ENCODE measurements around the gene FAIM2.

The FAIM2 gene

DNA sequence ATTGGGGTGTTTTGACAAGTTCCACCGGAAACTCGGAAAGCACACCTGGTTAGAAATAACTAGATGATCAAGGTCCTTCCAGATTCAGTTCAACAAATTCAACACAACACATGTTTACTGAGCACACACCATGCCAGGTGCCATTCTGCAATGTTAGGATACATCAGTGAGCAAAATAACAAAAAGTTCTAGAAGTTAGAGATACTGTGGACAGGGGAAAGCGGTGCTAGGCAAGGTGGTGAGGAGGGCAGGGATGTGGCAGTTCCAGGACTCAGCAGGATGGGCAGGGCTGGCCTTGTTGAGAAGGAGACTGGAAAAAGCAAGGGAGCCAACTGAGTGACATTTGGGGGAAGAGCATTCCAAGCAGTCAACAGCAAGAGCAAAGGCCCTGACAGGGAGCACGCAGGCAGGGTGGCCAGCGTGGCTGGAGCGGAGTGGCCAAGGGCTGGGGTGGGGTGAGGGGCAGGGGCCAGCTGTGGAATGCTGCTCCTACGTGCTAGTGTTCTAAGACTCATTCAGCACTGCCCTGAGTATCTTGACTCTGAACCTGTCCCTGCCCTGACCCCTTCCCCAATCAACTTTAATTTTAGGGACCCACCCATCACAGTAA, 19.4 kb upstream of the FAIM2 start:
- no peak overlapping the region for H3K4me3 ChIP-seq (ENCODE audit: low read depth, low read length)
- no peak for DNase-seq (ENCODE audit: low read depth)
- TF ChIP-seq, protein P1, sequence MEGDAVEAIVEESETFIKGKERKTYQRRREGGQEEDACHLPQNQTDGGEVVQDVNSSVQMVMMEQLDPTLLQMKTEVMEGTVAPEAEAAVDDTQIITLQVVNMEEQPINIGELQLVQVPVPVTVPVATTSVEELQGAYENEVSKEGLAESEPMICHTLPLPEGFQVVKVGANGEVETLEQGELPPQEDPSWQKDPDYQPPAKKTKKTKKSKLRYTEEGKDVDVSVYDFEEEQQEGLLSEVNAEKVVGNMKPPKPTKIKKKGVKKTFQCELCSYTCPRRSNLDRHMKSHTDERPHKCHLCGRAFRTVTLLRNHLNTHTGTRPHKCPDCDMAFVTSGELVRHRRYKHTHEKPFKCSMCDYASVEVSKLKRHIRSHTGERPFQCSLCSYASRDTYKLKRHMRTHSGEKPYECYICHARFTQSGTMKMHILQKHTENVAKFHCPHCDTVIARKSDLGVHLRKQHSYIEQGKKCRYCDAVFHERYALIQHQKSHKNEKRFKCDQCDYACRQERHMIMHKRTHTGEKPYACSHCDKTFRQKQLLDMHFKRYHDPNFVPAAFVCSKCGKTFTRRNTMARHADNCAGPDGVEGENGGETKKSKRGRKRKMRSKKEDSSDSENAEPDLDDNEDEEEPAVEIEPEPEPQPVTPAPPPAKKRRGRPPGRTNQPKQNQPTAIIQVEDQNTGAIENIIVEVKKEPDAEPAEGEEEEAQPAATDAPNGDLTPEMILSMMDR (IDR thresholded peaks at IDR 0.05; ENCODE audit: insufficient read depth, low read depth, low read length, missing control alignments): no peak

DNA sequence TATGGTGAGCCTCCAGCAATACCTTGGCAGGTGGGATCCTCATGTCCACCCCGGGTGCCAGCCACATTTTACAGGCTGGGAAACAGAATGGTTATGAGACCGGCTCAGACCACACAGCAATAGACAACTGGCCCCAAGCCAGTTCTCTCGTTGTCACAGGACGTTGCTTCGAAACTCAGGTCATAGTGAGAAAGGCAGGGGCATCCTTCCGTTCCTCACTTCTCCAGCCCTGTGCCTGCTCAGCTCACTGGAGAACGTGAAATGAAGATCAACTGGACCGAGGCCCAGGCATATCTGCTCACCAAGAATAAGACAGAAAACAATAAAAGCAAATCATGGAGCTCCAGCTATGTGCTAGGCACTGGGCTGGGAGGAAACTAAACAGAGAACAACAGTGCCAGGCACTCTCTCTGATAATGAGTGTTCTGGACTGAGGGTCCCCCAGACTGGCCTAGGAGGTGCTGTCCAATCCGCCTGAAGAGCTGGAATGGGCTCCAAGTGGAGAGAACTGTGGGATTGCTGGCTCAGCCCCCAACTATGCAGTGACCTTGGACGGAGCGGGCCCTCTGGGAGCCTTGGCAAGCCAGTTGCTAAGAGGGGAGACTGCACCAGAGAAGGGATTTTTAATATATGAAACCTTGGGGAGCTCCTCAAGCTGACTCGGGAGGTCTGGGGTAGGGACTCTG, 18.8 kb upstream of the FAIM2 start:
- TF ChIP-seq, protein P1 (IDR thresholded peaks at IDR 0.05; ENCODE audit: insufficient read depth, low read depth, low read length, missing control alignments): no peak

DNA sequence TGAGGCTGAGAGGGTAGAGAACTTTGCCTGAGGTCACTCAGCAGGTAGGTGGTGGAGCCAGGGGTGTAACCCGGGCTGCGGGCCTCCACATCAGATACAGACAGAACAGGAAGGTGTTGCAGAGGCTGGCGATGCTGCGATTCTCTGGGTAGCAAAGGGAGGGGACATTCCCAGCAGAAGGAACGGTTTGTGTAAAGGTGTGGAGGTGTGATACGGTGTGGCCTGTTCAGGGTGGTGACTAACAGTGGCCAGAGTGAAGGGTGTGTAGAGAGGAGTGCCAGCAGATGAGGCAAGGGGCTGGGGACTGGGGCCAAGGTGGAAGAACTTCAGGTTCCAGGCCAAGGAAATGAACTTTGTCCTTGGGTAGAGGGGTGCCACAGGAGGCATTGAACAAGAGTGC, 18.2 kb upstream of the FAIM2 start:
- no peak overlapping the region for H3K4me3 ChIP-seq (ENCODE audit: low read depth, low read length)
- no peak for DNase-seq (ENCODE audit: low read depth)
- TF ChIP-seq, protein P1 (IDR thresholded peaks at IDR 0.05; ENCODE audit: insufficient read depth, low read depth, low read length, missing control alignments): no peak

More for the DNA sequence above, 18.8 kb upstream of the FAIM2 start:
- no peak overlapping the region for H3K4me3 ChIP-seq (ENCODE audit: low read depth, low read length)
- no peak for DNase-seq (ENCODE audit: low read depth)

DNA sequence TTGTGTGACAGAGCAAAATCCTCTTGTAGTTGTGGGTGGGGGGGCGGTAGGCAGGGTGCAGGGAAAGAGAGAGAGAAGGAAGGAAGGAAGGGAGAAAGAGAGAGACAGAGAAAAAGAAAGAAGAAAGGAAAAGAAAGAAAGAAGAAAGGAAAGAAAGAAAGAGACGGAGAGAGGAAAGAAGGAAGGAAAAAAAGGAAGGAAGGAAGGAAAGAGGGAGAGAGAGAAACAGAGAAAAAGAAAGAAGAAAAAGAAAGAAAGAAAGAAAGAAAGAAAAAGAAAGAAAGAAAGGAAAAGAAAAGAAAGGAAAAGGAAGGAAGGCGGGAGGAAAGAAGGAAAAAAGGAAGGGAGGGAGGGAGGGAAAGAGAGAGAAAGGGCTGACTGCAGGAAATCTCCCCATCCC, 17.6 kb upstream of the FAIM2 start:
- TF ChIP-seq, protein P1 (IDR thresholded peaks at IDR 0.05; ENCODE audit: insufficient read depth, low read depth, low read length, missing control alignments): no peak
- no peak overlapping the region for H3K4me3 ChIP-seq (ENCODE audit: low read depth, low read length)
- no peak for DNase-seq (ENCODE audit: low read depth)

DNA sequence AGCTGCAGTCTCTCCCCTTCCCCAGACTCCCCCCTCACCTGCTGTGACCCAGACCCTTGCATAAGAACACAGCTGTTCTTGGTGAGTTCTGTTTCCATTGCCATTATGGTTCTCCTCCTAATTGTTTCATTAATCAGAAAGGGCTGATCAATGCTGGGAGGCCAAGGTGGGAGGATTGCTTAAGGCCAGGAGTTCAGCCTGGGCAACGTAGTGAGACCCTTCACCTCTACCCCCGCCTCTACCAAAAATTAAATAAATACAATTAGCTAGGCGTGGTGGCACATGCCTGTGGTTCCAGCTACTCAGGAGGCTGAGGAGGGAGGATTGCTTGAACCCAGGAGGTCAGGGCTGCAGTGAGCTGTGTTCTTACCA, 17.2 kb upstream of the FAIM2 start:
- DNase-seq (ENCODE audit: low read depth): no peak
- TF ChIP-seq, protein P1 (IDR thresholded peaks at IDR 0.05; ENCODE audit: insufficient read depth, low read depth, low read length, missing control alignments): no peak
- no peak overlapping the region for H3K4me3 ChIP-seq (ENCODE audit: low read depth, low read length)

DNA sequence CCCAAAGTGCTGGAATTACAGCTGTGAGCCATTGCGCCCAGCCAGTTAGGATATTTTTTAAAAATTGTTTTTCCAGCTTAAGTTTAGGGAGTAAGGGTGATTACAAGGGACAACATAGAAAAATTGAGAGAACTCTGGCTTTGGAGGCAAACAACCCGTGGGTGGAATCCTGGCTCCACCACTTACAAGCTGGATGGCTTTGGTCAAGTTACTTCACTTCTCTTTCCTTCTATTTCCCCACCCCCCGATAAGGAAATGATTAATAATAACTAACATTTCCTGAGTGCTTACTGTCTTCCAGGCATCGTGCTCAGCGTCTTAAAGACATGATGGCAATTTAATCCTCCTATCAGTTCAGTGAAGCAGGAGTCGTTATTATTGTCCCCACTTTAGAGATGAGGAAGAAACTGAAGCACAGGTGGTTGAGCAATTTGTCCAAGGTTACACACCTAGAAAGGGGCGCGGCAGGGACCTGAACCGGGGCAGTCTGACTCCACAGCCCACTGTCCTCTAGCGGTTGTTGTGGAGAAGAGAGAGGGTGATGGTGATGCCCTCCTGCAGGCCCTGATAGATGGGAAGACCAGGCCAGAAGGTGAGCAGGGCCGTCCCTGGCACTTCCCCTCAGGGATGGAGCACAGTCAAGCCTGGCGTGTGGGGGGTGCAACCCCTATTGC, 16.7 kb upstream of the FAIM2 start:
- TF ChIP-seq, protein P1 (IDR thresholded peaks at IDR 0.05; ENCODE audit: insufficient read depth, low read depth, low read length, missing control alignments): no peak
- DNase-seq (ENCODE audit: low read depth): no peak
- H3K4me3 ChIP-seq (ENCODE audit: low read depth, low read length): no peak overlapping the region

All from GM12865 (cell line).